NCI-H510A treated with DMSO at 0.1 percent for 48 hours (cell line): Measurements from ENCODE around the gene UBE2E2.
"Not testable (repeated sequence)": the region's sequence is repeated elsewhere in the genome, so short reads cannot be mapped to it uniquely, and the experiment has no call there.

Experiments used
- DNase-seq: peaks from one replicate; lab custom pipeline; 2025; lab: John Stamatoyannopoulos, UW

Gene UBE2E2

GRCh38 chr3:23202921-23203707 lies at the start of gene UBE2E2:
Gene UBE2E2, plus strand, starts transcription at chr3:23203327.
- DNase-seq, result peak; percentile 15

GRCh38 chr3:23153436-23153835 lies 49.7 kb upstream of the UBE2E2 start:
- no peak for DNase-seq

GRCh38 chr3:23157331-23157730 lies 45.8 kb upstream of the UBE2E2 start:
- no peak for DNase-seq

GRCh38 chr3:23159929-23160328 lies 43.2 kb upstream of the UBE2E2 start:
- no peak for DNase-seq

GRCh38 chr3:23161308-23161707 lies 41.8 kb upstream of the UBE2E2 start:
- DNase-seq, result no peak

- no peak for DNase-seq
These were observed 41.1 kb upstream of the UBE2E2 start for GRCh38 chr3:23161896-23162570.

- DNase-seq, result no peak
These were observed 40.2 kb upstream of the UBE2E2 start for GRCh38 chr3:23162934-23163333.

GRCh38 chr3:23164746-23165145 lies 38.4 kb upstream of the UBE2E2 start:
- DNase-seq, result no peak

- DNase-seq, result no peak
These were observed 37.6 kb upstream of the UBE2E2 start for GRCh38 chr3:23165571-23165970.

GRCh38 chr3:23166276-23166675 lies 36.9 kb upstream of the UBE2E2 start:
- DNase-seq, result no peak

GRCh38 chr3:23166845-23167244 lies 36.3 kb upstream of the UBE2E2 start:
- no peak for DNase-seq

- no peak for DNase-seq
These were observed 33.6 kb upstream of the UBE2E2 start for GRCh38 chr3:23169551-23169950.

GRCh38 chr3:23170291-23170690 lies 32.8 kb upstream of the UBE2E2 start:
- DNase-seq, result no peak

- DNase-seq, result no peak
These were observed 31.1 kb upstream of the UBE2E2 start for GRCh38 chr3:23172059-23172458.

GRCh38 chr3:23174426-23175039 lies 28.6 kb upstream of the UBE2E2 start:
- no peak for DNase-seq

GRCh38 chr3:23175341-23176083 lies 27.6 kb upstream of the UBE2E2 start:
- no peak for DNase-seq

GRCh38 chr3:23176839-23177238 lies 26.3 kb upstream of the UBE2E2 start:
- DNase-seq, result not testable (repeated sequence)

GRCh38 chr3:23182996-23183513 lies 20.1 kb upstream of the UBE2E2 start:
- no peak for DNase-seq

- DNase-seq, result no peak
These were observed 19.4 kb upstream of the UBE2E2 start for GRCh38 chr3:23183731-23184130.

GRCh38 chr3:23185861-23186260 lies 17.3 kb upstream of the UBE2E2 start:
- no peak for DNase-seq

- no peak for DNase-seq
These were observed 13.9 kb upstream of the UBE2E2 start for GRCh38 chr3:23189187-23189586.

- DNase-seq, result no peak
These were observed 10.3 kb upstream of the UBE2E2 start for GRCh38 chr3:23192816-23193215.
